ENCODE results near the gene ESPNL. TPM values are rescaled to one million over a fixed set of nuclear protein-coding genes. Genes with fewer than 3 reads are reported as not detected.

ESPNL gene
- total and polyA plus RNA-seq, 2 of the 4 experiments (the other 2 are of a cell fraction) = 2.0 TPM

DNA sequence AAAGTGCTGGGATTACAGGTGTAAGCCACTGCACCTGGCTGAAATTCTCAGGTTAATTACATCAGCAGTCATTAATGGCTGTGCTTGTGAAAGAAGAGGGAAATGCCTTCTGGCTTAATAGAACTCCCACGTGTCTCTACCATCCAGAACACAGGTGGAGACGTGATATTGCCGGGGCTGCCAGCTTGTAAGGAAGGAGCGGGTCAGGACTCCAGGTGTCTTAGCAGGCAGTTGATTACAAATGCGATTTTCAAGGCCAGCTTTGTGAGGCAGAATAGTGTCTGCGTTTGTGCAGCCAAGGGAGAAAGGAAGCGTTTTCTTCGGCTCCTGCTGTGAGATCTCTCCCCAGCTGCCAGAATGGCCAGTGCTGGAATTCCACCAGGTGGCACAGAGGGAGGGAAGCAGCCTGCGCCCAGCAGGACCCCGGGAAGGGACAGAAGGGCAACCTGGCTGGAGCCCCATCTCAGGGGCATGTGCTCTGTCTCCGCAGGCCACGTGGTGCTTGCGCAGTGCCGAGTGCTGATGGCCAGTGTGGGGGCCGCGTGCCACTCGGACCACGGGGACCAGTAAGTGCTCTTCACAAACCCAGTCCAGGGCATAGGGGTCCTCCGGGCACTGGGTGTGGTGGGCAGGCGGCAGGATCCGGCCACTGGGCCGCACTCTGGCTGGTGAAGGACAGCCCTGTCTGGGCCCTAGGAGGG is 3.7 kb upstream of the ESPNL start:
- H3K14ac ChIP-seq (replicated peaks; ENCODE audit: low read depth, low read length) = no peak overlapping the region
- H3K4ac ChIP-seq (ENCODE audit: low read depth, low read length) = no peak overlapping the region
- dilution Hi-C loops (cut with HindIII; ENCODE audit: low sequenced_read_pairs, unreplicated experiment) (no loop called here), in situ Hi-C loops (cut with MboI; ENCODE audit: low sequenced_read_pairs) (no loop called here), intact Hi-C loops (cut with micrococcal nuclease) (no loop called here)
- no peak overlapping the region for H3K27ac ChIP-seq (ENCODE audit: insufficient read depth, low read length)
- peaks cover 2% of the 10 kb centered on the region; the same call in 1 of the 2 replicates for H3K36me3 ChIP-seq (ENCODE audit: control insufficient read depth, insufficient read depth, low read length)
- H4K91ac ChIP-seq (ENCODE audit: insufficient read depth, low read depth, low read length) = no peak overlapping the region
- no peak for DNase-seq
- no peak overlapping the region for H3K4me2 ChIP-seq (ENCODE audit: low read depth, low read length)
- 87% methylated on average over 17 of the region's 22 CpGs; no CpG with 5 or more reads in 1 of the 2 experiments for WGBS, 2 experiments (ENCODE audit: extremely low coverage in 2 of 2, insufficient read length in 1 of 2)
- H2AK5ac ChIP-seq (ENCODE audit: low read depth, low read length) = no peak overlapping the region
- H3K23ac ChIP-seq (ENCODE audit: low read depth, low read length) = no peak overlapping the region
- H3K9me3 ChIP-seq (ENCODE audit: control insufficient read depth, insufficient read depth, low read length) = no peaks in the 10 kb centered on the region
- no peaks in the 10 kb centered on the region for H3K27me3 ChIP-seq (ENCODE audit: control insufficient read depth, insufficient read depth, low read length)
- H2BK15ac ChIP-seq (ENCODE audit: low read depth, low read length) = no peak overlapping the region
- no peaks in the 10 kb centered on the region for H3K9me1 ChIP-seq (ENCODE audit: insufficient read depth, low read length)
- H3K79me1 ChIP-seq (ENCODE audit: low read depth in 1 of 2, low read length in 2 of 2) = no peaks in the 10 kb centered on the region
- no peak overlapping the region for H3K9ac ChIP-seq (ENCODE audit: low read depth, low read length)
- no TSS peak for BruUV-seq (replicated peaks)
- ChIA-PET CTCF (no interaction called here), POLR2A (ENCODE audit: unreplicated experiment) (no interaction called here)
- H3K56ac ChIP-seq (ENCODE audit: extremely low read depth, insufficient read depth, low read length) = no peak overlapping the region
- no peak for ATAC-seq (ENCODE audit: low read depth)
- no peak overlapping the region for H2BK5ac ChIP-seq (ENCODE audit: low read depth, low read length, poor library complexity, severe bottlenecking)
- no peak overlapping the region for H2BK20ac ChIP-seq (ENCODE audit: low read depth, low read length)
- no peak overlapping the region for H3K18ac ChIP-seq (ENCODE audit: low read depth, low read length)
- no peak overlapping the region for H4K8ac ChIP-seq (ENCODE audit: low read depth in 2 of 2, low read length in 2 of 2)
- no peak overlapping the region for H3K4me3 ChIP-seq (ENCODE audit: insufficient read depth, low read depth, low read length)
- H2AK9ac ChIP-seq (replicated peaks; ENCODE audit: low read depth, low read length, poor library complexity) = no peak overlapping the region
- H2BK120ac ChIP-seq (ENCODE audit: low read depth, low read length) = no peak overlapping the region
- no peaks in the 10 kb centered on the region for H4K20me1 ChIP-seq (ENCODE audit: insufficient read depth, low read length)
- no peaks in the 10 kb centered on the region for H3K4me1 ChIP-seq (ENCODE audit: control insufficient read depth, insufficient read depth, low read length)
- no peak overlapping the region for H2AFZ ChIP-seq (replicated peaks; ENCODE audit: low read length, poor library complexity)
- no peak overlapping the region for H4K5ac ChIP-seq (ENCODE audit: low read depth, low read length)
- TF ChIP-seq MXI1 (IDR thresholded peaks at IDR 0.05; ENCODE audit: borderline replicate concordance, low read depth, low read length) (no peak), NFE2L2 (IDR thresholded peaks at IDR 0.05; ENCODE audit: low read depth, low read length) (no peak), RCOR1 (IDR thresholded peaks at IDR 0.05; ENCODE audit: insufficient replicate concordance, low read length) (no peak), POLR2A (IDR thresholded peaks at IDR 0.05; ENCODE audit: low read depth, low read length) (no peak), RFX5 (IDR thresholded peaks at IDR 0.05; ENCODE audit: low read depth, low read length) (no peak), SMC3 (IDR thresholded peaks at IDR 0.05; ENCODE audit: low read depth, low read length) (no peak), MAFK (IDR thresholded peaks at IDR 0.05; ENCODE audit: low read depth, low read length) (no peak), CHD1 (IDR thresholded peaks at IDR 0.05; ENCODE audit: low read depth, low read length) (no peak), MAZ (IDR thresholded peaks at IDR 0.05; ENCODE audit: borderline replicate concordance, low read depth, low read length) (no peak), RAD21 (IDR thresholded peaks at IDR 0.05; ENCODE audit: low read length) (no peak), BHLHE40 (IDR thresholded peaks at IDR 0.05; ENCODE audit: low read depth, low read length) (no peak), FOS (IDR thresholded peaks at IDR 0.05; ENCODE audit: low read depth, low read length) (no peak), CEBPB (IDR thresholded peaks at IDR 0.05; ENCODE audit: low read depth, low read length) (no peak)
- TF ChIP-seq, protein P1, sequence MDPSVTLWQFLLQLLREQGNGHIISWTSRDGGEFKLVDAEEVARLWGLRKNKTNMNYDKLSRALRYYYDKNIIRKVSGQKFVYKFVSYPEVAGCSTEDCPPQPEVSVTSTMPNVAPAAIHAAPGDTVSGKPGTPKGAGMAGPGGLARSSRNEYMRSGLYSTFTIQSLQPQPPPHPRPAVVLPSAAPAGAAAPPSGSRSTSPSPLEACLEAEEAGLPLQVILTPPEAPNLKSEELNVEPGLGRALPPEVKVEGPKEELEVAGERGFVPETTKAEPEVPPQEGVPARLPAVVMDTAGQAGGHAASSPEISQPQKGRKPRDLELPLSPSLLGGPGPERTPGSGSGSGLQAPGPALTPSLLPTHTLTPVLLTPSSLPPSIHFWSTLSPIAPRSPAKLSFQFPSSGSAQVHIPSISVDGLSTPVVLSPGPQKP (IDR thresholded peaks at IDR 0.05; ENCODE audit: borderline replicate concordance, low read depth, low read length) = no peak
- TF ChIP-seq, protein P2, sequence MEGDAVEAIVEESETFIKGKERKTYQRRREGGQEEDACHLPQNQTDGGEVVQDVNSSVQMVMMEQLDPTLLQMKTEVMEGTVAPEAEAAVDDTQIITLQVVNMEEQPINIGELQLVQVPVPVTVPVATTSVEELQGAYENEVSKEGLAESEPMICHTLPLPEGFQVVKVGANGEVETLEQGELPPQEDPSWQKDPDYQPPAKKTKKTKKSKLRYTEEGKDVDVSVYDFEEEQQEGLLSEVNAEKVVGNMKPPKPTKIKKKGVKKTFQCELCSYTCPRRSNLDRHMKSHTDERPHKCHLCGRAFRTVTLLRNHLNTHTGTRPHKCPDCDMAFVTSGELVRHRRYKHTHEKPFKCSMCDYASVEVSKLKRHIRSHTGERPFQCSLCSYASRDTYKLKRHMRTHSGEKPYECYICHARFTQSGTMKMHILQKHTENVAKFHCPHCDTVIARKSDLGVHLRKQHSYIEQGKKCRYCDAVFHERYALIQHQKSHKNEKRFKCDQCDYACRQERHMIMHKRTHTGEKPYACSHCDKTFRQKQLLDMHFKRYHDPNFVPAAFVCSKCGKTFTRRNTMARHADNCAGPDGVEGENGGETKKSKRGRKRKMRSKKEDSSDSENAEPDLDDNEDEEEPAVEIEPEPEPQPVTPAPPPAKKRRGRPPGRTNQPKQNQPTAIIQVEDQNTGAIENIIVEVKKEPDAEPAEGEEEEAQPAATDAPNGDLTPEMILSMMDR (conservative IDR thresholded peaks at IDR 0.05; ENCODE audit: low read depth, low read length) = no peak
- TF ChIP-seq, protein P3, sequence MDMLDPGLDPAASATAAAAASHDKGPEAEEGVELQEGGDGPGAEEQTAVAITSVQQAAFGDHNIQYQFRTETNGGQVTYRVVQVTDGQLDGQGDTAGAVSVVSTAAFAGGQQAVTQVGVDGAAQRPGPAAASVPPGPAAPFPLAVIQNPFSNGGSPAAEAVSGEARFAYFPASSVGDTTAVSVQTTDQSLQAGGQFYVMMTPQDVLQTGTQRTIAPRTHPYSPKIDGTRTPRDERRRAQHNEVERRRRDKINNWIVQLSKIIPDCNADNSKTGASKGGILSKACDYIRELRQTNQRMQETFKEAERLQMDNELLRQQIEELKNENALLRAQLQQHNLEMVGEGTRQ (IDR thresholded peaks at IDR 0.05; ENCODE audit: low read depth, low read length) = no peak

Measured in IMR-90 (cell line).